GM13977 (cell line): Measurements from ENCODE around the gene CARMIL1.

Experiments used
- DNase-seq: peaks from one replicate; pipeline ENCODE4 v3.0.0; 2012; ENCODE audit warnings: low spot score
- CTCF ChIP-seq: IDR thresholded peaks from 2 replicates; pipeline ENCODE4 v1.5.1; 2012; ENCODE audit warnings: mild to moderate bottlenecking, control low read depth; ENCODE audit not compliant: insufficient read depth; ENCODE audit errors: extremely low read depth, missing control alignments
- in situ Hi-C: fragments of 300-500 bp; cut with MboI; formaldehyde crosslinking; loops from one replicate; pipeline ENCODE4 v1.12.0; 2022; ENCODE audit warnings: low sequenced_read_pairs, low pct_unique_long_range_greater_than_20kb, mixed read lengths, inconsistent platforms; ENCODE audit not compliant: unreplicated experiment

CARMIL1 gene

GRCh38 chr6:25465941-25466340, 186.8 kb downstream of the CARMIL1 start:
- TF ChIP-seq CTCF, result no peak
- DNase-seq, result no peak
- in situ Hi-C loops, result no loop called here

- TF ChIP-seq CTCF, result no peak
- in situ Hi-C loops, result no loop called here
- no peak for DNase-seq
Measured at GRCh38 chr6:25468881-25469280, 189.7 kb downstream of the CARMIL1 start.

GRCh38 chr6:25469797-25470388, 190.7 kb downstream of the CARMIL1 start:
- in situ Hi-C loops, result no loop called here

GRCh38 chr6:25472306-25472705, 193.1 kb downstream of the CARMIL1 start:
- TF ChIP-seq CTCF, result no peak
- no peak for DNase-seq
- in situ Hi-C loops, result no loop called here

More at GRCh38 chr6:25469797-25470388, 190.7 kb downstream of the CARMIL1 start:
- TF ChIP-seq CTCF, result no peak
- DNase-seq, result no peak

GRCh38 chr6:25472906-25473305, 193.7 kb downstream of the CARMIL1 start:
- TF ChIP-seq CTCF, result no peak
- in situ Hi-C loops, result no loop called here
- no peak for DNase-seq

- DNase-seq, result no peak
- no peak for TF ChIP-seq CTCF
- in situ Hi-C loops, result no loop called here
Measured at GRCh38 chr6:25473447-25473846, 194.3 kb downstream of the CARMIL1 start.

GRCh38 chr6:25476126-25476525, 197.0 kb downstream of the CARMIL1 start:
- no peak for TF ChIP-seq CTCF
- in situ Hi-C loops, result no loop called here
- DNase-seq, result no peak
